Myocyte (in vitro differentiated cells): ENCODE measurements around the gene TRDMT1. TPM values are rescaled to one million over a fixed set of nuclear protein-coding genes. Genes with fewer than 3 reads are reported as not detected.
"Not testable (repeated sequence)": the region's sequence is repeated elsewhere in the genome, so short reads cannot be mapped to it uniquely, and the experiment has no call there.

ENCODE experiments used
- DNase-seq: peaks from one replicate; pipeline ENCODE4 v3.0.0-alpha.2; 2012; ENCODE audit warnings: low read depth
- total RNA-seq: library from RNA; depleted of rRNA; stranded (reverse); fragments of >200 nt; gene quantifications from 2 replicates; pipeline ENCODE4 v1.2.3, GENCODE V29; 2014

Gene TRDMT1
- total RNA-seq, 1 donor from 2014 or later: 2.6 TPM

DNA sequence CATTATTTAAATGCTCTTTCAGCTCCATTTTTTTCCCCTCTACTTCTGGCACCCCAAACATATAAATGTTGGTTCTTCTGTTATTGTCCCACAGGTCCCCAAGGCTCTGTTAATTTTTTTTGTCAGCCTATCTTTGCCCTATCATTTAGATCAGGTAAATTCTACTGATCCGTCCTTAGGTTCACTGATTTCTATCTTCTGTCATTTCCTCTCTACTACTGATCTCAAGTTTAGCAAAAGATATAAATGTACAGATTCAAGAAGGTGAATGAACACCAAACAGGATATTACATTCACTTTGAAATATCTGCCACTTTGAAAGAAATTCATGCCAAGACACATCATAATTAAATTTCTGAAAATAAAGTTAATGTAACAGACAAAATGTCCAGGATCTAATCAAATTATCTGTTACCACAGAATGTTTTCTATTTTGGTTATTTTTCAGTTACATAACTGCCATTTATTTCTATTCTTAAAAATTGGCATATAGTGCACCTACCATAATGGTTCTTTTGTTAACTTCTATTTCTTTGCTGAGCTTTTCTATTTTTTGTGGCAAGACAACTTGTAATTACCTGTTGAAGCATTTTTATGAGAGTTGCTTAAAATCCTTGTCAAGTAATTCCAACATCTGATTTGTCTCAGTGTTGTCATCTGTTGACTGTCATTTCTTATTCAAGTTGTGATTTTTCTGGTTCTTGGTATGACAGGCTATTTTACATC, 59.8 kb downstream of the TRDMT1 start:
- no peak for DNase-seq

- DNase-seq: no peak
Measured at GRCh38 chr10:17140386-17140761, 61.1 kb downstream of the TRDMT1 start.

- no peak for DNase-seq
Measured at GRCh38 chr10:17138460-17139042, 62.9 kb downstream of the TRDMT1 start.

- no peak for DNase-seq
Measured at GRCh38 chr10:17134737-17135260, 66.7 kb downstream of the TRDMT1 start.

- DNase-seq: no peak
Measured at GRCh38 chr10:17134282-17134681, 67.2 kb downstream of the TRDMT1 start.

GRCh38 chr10:17129741-17130140, 71.7 kb downstream of the TRDMT1 start, which contains the start of gene CUBN:
Gene CUBN, minus strand, starts transcription at chr10:17129811. Its CDS starts 46 bp downstream, at chr10:17129765.
- no peak for DNase-seq

- DNase-seq: no peak
Measured at GRCh38 chr10:17128261-17128660, 73.2 kb downstream of the TRDMT1 start.

DNA sequence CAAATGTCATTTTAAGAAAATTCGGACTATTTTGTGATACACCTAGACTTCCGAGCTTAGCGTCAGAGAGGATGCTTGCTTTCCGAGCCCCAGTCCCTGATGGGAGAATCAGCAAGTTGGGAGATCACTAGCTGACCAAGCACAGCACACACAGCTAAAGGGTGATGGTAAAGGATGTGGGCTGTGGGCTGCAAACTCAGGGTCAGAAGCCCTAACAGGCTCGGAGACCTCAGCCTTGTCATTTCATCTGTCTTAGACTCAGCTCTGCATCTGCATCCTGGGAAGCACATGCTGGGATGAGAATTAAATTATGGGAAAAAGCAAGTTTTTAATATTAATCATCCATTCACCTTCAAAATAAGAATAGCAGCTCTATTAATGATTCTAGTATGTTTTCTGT, 75.1 kb downstream of the TRDMT1 start:
- no peak for DNase-seq

DNA sequence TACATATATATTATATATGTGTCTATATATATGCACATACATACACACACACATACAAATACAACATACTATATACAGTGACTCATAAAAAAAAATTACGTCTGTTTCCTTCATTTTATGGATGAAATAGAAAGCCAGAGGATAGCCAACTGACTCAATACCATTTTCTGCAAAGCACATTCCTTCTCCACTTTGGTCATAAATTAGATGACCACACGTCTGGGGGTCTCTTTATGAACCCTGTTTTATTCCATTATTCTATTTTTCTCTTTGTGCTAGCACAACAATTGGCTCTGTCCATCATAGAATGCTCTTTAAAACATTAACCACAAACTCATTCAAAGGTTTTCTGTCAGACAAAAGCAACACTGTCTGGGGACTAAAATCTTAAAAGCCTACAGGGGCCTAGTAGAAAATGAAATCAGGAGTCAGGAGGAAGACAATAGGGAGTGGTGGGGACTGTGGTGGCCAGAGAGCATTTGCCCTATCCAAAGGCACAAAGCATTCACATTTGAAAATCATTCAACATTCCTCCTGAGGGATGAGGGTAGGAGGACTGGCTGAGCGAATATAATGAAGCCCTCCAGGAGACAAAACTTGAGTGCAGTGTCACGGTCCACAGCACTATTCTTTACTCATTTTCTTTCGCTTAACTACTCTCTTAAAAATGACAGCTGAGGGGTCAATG, 76.1 kb downstream of the TRDMT1 start:
- peak; percentile 58 for DNase-seq

GRCh38 chr10:17123961-17124360, 77.5 kb downstream of the TRDMT1 start:
- DNase-seq: no peak

GRCh38 chr10:17122726-17123661, 78.5 kb downstream of the TRDMT1 start:
- peak; percentile 29 for DNase-seq

DNA sequence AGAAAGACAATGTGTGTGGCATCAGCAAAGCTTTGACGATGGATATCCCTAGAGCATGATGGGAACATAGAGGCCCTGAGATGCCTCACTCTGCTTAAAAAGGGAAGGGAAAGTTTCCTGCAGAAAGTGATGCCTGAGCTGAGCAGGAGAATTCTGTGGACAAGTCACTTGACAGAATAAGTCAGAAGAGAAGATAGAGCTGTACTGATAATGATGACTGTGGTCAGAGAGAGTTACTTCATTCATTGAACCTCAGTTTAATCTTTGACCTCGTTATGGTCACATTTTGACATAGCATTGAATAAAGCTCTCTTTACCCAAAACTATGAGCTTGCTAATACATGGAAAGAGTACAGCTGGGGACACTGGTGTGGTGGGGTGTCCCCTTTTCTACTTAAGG, 79.4 kb downstream of the TRDMT1 start:
- DNase-seq: no peak

GRCh38 chr10:17120694-17121093, 80.8 kb downstream of the TRDMT1 start:
- no peak for DNase-seq

DNA sequence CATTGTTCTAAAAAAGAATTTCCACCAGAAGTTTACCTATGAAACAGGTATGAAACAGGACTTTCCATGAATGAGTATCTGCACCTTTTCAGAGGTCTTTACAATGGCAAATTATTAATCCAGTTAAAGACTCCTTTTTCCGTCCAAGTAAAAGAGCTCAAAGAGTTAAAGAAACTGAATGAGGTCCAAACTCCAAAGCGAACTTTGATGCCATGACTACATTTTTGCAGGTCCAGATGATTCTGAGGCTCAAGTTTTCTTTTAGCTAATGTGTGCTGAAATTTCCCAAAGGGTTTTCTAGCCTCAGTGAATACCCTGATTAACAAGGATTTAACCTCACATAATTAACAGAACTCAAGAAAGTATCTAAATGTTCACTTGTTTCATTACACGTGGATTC, 81.6 kb downstream of the TRDMT1 start:
- DNase-seq: no peak

GRCh38 chr10:17116193-17116592, 85.3 kb downstream of the TRDMT1 start:
- DNase-seq: no peak

DNA sequence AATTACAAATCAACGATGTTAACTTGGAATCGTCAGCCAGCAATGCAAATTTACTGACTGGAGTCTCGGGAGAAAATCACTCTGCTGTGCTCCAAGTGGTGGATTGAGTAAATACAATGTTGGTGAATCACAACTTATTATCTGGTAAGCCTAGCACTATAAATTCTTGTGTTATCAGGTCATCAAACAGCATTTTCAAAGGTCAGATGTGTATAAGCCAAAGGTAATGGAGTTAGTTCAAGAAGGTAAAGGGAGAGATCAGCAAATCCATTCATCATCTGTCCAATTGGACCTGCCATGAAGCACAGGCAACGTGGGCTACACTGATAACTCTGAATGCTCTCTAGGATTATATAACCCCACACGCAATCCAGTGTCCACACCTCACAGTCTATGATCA, 85.8 kb downstream of the TRDMT1 start:
- DNase-seq: peak; percentile 9

GRCh38 chr10:17114878-17115444, 86.5 kb downstream of the TRDMT1 start:
- not testable (repeated sequence) for DNase-seq

DNA sequence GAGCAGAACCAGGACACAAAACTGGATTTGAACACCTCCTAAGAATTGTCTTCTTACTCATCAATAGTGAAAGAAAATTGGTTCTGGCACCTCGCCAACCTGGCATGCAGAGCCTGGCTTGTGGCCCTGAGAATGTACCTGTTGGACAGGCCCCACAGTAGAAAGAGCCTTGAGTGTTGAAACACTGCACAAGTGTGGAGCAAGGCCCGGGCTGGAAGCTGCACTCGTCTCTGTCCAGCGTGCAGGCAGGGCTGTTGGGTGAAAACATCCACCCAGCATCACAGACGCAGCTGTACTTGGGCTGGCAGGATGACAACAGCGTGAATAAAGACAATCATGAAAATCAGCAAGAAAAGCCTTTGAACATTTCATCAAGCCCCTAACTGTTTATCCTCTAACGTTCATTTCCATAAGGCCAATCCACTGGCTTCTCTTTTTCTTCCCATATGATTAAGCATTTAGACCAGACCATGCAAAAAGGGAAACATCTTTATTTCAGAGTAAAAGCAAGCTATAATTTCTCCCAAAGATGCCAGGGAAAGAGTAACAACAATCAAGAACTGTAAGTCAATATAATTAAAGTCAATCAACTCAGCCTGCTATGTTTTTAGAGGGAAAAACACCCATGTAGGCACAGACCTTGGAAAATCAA, 87.5 kb downstream of the TRDMT1 start:
- peak; percentile 49 for DNase-seq

DNA sequence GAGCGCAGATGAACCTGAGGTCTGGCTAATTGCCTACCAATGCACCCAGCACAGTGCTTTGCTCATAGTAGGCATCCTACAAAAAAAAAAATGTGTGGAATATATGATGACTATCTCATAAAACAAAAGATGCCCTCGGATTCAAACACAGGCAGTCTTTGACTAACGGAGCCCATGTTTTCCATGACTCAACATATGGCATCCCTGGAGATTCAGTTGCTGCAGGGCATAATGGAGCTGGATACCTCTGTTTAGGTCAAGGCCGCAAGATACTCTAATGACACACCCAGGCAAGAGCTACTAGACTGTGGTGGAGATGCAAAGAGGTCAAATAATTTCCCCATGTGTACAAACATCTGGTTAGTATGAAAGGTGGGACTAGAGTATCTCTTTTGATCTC, 88.1 kb downstream of the TRDMT1 start:
- no peak for DNase-seq

DNA sequence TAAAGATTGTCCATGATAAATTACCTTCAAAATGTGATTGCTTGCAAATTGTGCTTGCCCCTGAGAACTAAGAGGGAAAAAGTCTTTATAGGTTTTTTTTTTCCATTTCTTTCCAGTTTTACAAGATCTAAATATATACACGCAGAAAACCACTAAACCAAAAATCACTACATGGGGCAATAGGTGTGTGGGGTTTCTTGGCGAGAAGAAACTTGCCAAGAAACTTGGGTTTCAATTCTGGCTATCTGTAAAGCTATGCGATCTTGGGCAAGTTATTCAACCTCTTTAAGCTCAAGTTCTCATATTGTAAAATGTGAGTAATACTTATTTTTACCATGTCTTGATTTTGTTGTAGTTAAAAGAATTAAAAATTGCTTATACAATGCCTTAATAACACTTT, 88.9 kb downstream of the TRDMT1 start:
- no peak for DNase-seq
